MM.1S (cell line): ENCODE measurements around the gene HUWE1.

ENCODE experiments used
- CTCF ChIP-seq: fragments of 300-600 bp; sonication (generic); IDR thresholded peaks from 2 replicates; pipeline ENCODE4 v1.5.1; 2016; ENCODE audit warnings: antibody characterized with exemption, low read length, mixed read lengths
- EZH2 ChIP-seq: fragments of 300-600 bp; sonication (generic); optimal IDR thresholded peaks from 2 replicates; pipeline ENCODE3; 2017; ENCODE audit warnings: low read depth, mild to moderate bottlenecking, antibody characterized with exemption, low read length, mixed read lengths
- EZH2phosphoT487 ChIP-seq: fragments of 300-600 bp; sonication (generic); IDR thresholded peaks from 2 replicates; pipeline ENCODE4 v1.6.1; 2018; ENCODE audit warnings: antibody characterized with exemption, low read length

- no peak for TF ChIP-seq CTCF
- no peak for TF ChIP-seq EZH2
- TF ChIP-seq EZH2phosphoT487 = no peak
Observed at GRCh38 chrX:53571494-53571893, 115.0 kb downstream of the HUWE1 start.
